NCI-H146 treated with DMSO at 0.1 percent for 48 hours (cell line): Measurements from ENCODE around the gene FAM168A.

Source experiments
- DNase-seq: peaks from one replicate; lab custom pipeline; 2025; ENCODE audit not compliant: unreplicated experiment; lab: John Stamatoyannopoulos, UW

The FAM168A gene

DNA sequence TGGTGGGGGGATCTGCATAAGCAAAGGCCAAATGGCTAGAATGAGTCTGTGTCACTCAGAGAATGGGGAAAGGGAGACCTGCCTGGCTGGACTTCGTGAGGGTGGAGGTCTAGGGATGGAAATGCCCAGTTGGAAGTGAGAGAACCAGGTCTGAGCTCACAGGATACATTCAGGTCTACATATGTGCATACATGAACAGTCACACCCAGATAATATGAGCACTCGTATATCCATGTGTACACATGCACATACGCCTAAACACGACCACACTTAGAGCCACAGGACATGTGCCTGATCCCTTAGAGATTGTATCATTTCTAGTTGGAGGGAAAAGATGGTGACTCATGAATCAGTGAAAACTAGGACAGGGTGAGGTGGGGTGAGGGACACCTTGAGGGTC lies 242.8 kb downstream of the FAM168A start:
- no peak for DNase-seq

- no peak for DNase-seq
Observed at GRCh38 chr11:73353422-73353821, 244.5 kb downstream of the FAM168A start.

DNA sequence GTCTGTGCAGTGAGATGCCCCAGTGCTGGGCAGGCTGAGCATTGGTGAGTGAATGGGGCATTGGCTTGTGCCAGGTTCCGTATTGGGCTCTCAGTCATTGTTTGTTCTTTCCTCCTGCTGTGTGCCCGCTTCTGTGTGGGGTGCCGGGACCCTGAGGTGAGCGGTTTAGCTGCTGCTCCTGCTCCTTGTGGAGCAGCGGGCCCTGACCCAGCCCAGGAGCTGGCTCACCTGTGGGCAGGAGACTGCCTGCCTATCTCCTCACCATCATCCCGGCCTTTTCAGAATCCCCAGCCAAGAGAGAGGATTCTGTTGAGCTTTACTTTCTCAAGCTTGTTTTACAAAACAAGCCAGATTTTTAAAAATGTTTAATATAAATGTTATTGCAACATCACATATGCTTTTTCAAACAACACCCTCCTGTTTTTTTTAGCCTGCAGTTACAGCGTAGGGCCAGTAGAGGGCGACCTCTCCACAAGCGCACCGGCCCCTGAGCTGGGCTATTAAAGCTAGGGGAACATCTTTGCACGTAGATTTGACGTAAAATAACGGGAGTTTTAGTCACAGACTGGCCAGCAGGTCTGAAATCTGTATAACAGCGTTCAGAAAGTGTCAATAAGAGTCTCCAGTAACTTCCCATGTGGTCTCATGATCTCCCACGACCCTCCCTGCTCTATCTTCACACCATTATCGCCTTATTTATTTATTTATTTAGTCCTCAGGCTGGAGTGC lies 246.8 kb downstream of the FAM168A start:
- peak; percentile 34 for DNase-seq
